ENCODE data around the gene CAD.
"Not testable (repeated sequence)": the region's sequence is repeated elsewhere in the genome, so short reads cannot be mapped to it uniquely, and the experiment has no call there.

The CAD gene

DNA sequence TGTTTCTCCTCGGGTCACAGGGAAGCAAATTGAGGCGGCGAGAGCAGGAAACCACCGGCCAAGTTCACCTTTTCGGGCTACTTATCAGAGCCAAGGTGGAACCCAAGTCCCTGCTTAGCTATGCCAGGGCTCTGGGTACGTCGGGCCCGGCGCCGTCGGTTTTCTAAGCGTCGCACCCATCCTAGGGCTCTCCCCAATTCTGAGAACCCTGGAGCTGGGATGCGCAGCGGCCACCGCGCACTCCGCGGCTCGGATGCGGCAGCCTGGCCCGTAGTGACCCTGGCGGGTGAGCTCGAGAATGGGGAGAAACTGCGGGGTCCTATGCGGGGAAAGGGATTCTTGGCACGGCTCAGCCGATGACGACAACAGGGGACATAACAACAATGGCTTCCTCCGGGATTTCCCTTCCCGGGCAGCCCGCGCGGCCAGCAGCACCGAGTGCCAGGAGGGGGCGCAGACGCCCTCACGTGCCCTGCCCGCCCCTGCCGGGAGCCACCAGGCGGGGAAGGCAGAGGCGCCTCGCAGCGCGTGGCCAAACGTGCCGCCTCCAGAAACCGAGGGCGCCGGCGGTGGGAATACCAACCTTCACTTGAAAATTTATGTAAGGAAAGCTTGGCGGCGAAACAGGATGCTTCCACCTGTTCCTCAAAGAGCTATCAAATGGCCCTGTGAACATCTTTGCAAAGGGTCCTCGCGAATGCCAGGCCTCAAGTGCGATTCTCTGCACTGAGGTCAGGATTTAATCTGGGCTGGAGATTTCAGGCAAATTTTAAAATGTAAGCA, 47.8 kb downstream of the CAD start:
- no peaks in the 10 kb centered on the region for H3K36me3 ChIP-seq (ENCODE audit: control insufficient read depth, insufficient read depth, low read length)
- peaks cover 30% of the 10 kb centered on the region for H3K4me1 ChIP-seq (ENCODE audit: control insufficient read depth, insufficient read depth, low read length)
- H3K9ac ChIP-seq (ENCODE audit: low read length): no peak overlapping the region
- H3K27me3 ChIP-seq (ENCODE audit: control insufficient read depth, insufficient read depth, low read length): peaks cover 69% of the 10 kb centered on the region
- no peaks in the 10 kb centered on the region for H3K9me3 ChIP-seq (ENCODE audit: control insufficient read depth, low read length)
- no peak overlapping the region for H3K4me3 ChIP-seq (ENCODE audit: low read length)

DNA sequence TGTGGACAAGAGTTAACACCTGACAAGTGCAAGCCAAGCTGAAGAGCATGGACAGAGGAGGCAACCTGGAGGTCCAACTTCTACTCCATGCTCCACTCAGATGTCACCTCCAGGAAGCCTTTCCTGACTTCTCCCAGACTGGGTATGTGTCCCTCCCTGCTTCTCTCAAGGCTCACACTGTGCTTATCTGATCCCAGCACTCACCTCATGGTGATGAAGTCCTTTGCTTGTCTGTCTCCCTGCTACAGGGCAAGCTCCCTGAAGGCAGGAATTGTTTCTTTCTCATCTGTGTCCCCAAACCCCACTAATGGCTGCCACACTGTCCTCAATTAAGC, 48.3 kb downstream of the CAD start:
- Histone ChIP-seq H3K36me3 (ENCODE audit: control insufficient read depth, insufficient read depth, low read length) (no peaks in the 10 kb centered on the region), H3K9me3 (ENCODE audit: control insufficient read depth, low read length) (no peaks in the 10 kb centered on the region), H3K27me3 (ENCODE audit: control insufficient read depth, insufficient read depth, low read length) (peaks cover 68% of the 10 kb centered on the region), H3K9ac (ENCODE audit: low read length) (no peak overlapping the region), H3K4me3 (ENCODE audit: low read length) (no peak overlapping the region), H3K4me1 (ENCODE audit: control insufficient read depth, insufficient read depth, low read length) (peaks cover 30% of the 10 kb centered on the region)

GRCh38 chr2:27268296-27268695, 51.1 kb downstream of the CAD start:
- not testable (repeated sequence) for H3K9ac ChIP-seq (ENCODE audit: low read length); H3K36me3 ChIP-seq (ENCODE audit: control insufficient read depth, insufficient read depth, low read length); H3K4me3 ChIP-seq (ENCODE audit: low read length); H3K9me3 ChIP-seq (ENCODE audit: control insufficient read depth, low read length)
- Histone ChIP-seq H3K27me3 (ENCODE audit: control insufficient read depth, insufficient read depth, low read length) (peaks cover 50% of the 10 kb centered on the region), H3K4me1 (ENCODE audit: control insufficient read depth, insufficient read depth, low read length) (peaks cover 19% of the 10 kb centered on the region)

DNA sequence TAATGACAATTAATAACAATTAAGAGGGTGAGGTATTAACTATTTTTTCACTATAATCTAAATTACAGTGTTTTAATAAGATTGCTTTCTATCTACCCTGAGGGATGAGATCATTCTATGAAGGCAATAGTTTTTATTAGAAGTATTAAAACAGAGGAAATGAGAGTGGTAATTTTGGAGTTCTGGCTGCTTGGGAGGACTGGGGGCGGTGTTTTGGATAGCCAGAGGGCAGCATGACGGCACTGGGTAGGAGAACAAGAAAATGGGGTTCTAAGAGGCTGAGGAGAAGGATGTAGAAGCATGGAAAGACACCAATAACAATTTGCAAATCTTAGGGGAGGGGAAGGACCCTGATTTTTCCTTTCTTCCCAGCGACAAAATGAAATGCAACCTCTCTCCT, 53.0 kb downstream of the CAD start:
- H3K9me3 ChIP-seq (ENCODE audit: control insufficient read depth, low read length): no peaks in the 10 kb centered on the region
- H3K36me3 ChIP-seq (ENCODE audit: control insufficient read depth, insufficient read depth, low read length): no peaks in the 10 kb centered on the region
- H3K27me3 ChIP-seq (ENCODE audit: control insufficient read depth, insufficient read depth, low read length): peaks cover 32% of the 10 kb centered on the region
- no peak overlapping the region for H3K4me3 ChIP-seq (ENCODE audit: low read length)
- no peak overlapping the region for H3K9ac ChIP-seq (ENCODE audit: low read length)
- H3K4me1 ChIP-seq (ENCODE audit: control insufficient read depth, insufficient read depth, low read length): peaks cover 1% of the 10 kb centered on the region

DNA sequence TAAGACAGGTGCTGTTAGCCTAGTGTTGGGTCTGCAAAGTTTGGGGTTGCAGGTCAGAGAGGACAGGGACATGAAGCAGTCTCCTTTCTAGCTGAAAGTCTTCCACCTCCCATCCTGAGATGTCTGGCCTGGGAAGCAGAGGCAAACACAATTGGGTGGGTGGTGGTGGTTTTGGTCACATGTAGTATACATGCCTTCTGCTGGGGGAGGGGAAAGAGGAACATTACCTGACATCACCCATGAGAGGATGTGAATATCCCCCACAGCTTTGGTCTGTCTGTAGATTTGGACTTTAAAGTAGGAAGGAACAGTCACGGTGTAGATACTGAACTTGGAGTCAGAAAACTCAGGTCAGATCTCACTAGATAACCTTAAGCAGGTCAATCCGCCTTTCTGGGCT, 53.5 kb downstream of the CAD start:
- H3K27me3 ChIP-seq (ENCODE audit: control insufficient read depth, insufficient read depth, low read length): peaks cover 26% of the 10 kb centered on the region
- no peak overlapping the region for H3K4me3 ChIP-seq (ENCODE audit: low read length)
- no peaks in the 10 kb centered on the region for H3K9me3 ChIP-seq (ENCODE audit: control insufficient read depth, low read length)
- H3K36me3 ChIP-seq (ENCODE audit: control insufficient read depth, insufficient read depth, low read length): no peaks in the 10 kb centered on the region
- H3K4me1 ChIP-seq (ENCODE audit: control insufficient read depth, insufficient read depth, low read length): no peaks in the 10 kb centered on the region
- H3K9ac ChIP-seq (ENCODE audit: low read length): no peak overlapping the region

GRCh38 chr2:27271631-27272340, 54.6 kb downstream of the CAD start:
- no peaks in the 10 kb centered on the region for H3K4me1 ChIP-seq (ENCODE audit: control insufficient read depth, insufficient read depth, low read length)
- H3K36me3 ChIP-seq (ENCODE audit: control insufficient read depth, insufficient read depth, low read length): no peaks in the 10 kb centered on the region
- H3K4me3 ChIP-seq (ENCODE audit: low read length): no peak overlapping the region
- H3K9ac ChIP-seq (ENCODE audit: low read length): no peak overlapping the region
- peaks cover 22% of the 10 kb centered on the region for H3K27me3 ChIP-seq (ENCODE audit: control insufficient read depth, insufficient read depth, low read length)
- H3K9me3 ChIP-seq (ENCODE audit: control insufficient read depth, low read length): no peaks in the 10 kb centered on the region

DNA sequence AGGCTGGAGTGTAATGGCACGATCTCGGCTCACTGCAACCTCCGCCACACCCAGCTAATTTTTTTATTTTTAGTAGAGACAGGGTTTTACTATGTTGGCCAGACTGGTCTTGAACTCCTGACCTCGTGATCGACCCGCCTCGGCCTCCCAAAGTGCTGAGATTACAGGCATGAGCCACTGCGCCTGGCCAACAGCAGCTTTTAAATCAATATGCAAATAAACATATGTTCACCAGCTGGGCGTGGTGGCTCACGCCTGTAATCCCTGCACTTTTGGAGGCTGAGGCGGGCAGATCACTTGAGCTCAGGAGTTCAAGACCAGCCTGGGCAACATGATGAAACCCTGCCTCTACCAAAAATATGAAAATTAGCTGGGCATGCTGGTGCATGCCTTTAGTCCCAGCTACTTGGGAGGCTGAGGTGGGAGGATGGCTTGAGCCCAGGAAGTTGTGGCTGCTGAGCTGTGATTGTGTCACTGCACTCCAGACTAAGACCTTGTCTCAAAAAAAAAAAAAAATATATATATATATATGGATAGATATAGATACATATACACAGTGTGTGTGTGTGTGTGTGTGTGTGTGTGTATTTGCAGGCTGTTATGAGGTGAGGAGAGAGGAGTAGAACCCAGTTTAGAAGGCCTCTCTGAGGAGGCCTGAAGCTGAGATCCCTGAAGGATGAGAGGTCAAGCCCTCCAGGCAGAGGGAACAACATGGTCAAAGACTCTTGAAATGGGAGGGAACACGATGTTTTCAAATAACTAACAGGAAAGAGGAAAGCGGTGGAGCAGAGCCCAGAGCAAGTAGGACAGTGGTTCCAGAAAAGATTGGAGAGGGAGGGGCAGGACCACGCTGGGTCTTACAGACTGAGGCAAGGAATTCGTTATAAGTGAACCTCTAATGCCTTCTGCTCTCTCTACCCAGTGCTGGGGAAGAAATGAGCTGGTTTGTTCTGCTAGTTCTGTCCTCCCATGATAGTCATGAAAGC, 55.7 kb downstream of the CAD start:
- not testable (repeated sequence) for H3K9me3 ChIP-seq (ENCODE audit: control insufficient read depth, low read length); H3K4me1 ChIP-seq (ENCODE audit: control insufficient read depth, insufficient read depth, low read length); H3K9ac ChIP-seq (ENCODE audit: low read length); H3K36me3 ChIP-seq (ENCODE audit: control insufficient read depth, insufficient read depth, low read length); H3K4me3 ChIP-seq (ENCODE audit: low read length)
- H3K27me3 ChIP-seq (ENCODE audit: control insufficient read depth, insufficient read depth, low read length): peaks cover 22% of the 10 kb centered on the region

GRCh38 chr2:27275211-27276150, 58.3 kb downstream of the CAD start, which contains the start of gene DNAJC5G:
Gene DNAJC5G (plus strand): TSS chr2:27275433. CDS start chr2:27276729, 1,296 bp downstream.
- no peaks in the 10 kb centered on the region for H3K9me3 ChIP-seq (ENCODE audit: control insufficient read depth, low read length)
- H3K4me3 ChIP-seq (ENCODE audit: low read length): no peak within 1 kb of the TSS
- H3K9ac ChIP-seq (ENCODE audit: low read length): no peak within 1 kb of the TSS
- H3K27me3 ChIP-seq (ENCODE audit: control insufficient read depth, insufficient read depth, low read length): peaks cover 10% of the 10 kb centered on the region
- no peaks in the 10 kb centered on the region for H3K36me3 ChIP-seq (ENCODE audit: control insufficient read depth, insufficient read depth, low read length)
- H3K4me1 ChIP-seq (ENCODE audit: control insufficient read depth, insufficient read depth, low read length): no peaks in the 10 kb centered on the region

DNA sequence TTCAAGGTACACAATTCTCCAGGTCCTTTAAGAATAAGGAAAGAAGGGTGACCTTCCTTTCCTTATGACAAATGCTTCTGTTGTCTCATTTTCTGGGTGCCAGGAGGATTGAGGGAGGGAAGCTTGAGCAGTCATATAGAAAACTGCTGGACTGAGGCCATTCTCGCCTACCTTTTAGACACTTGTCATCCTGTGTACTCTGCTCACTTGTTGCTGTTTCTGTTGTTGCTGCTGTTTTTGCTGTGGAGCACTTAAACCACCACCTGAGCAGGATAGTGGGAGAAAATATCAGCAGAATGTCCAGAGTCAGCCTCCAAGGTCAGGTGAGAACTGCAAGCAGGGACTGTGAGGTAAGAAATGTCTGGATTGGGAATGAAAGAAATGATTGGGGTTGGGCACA, 60.8 kb downstream of the CAD start:
- Histone ChIP-seq H3K9ac (ENCODE audit: low read length) (no peak overlapping the region), H3K36me3 (ENCODE audit: control insufficient read depth, insufficient read depth, low read length) (no peaks in the 10 kb centered on the region), H3K9me3 (ENCODE audit: control insufficient read depth, low read length) (no peaks in the 10 kb centered on the region), H3K4me1 (ENCODE audit: control insufficient read depth, insufficient read depth, low read length) (no peaks in the 10 kb centered on the region), H3K4me3 (ENCODE audit: low read length) (no peak overlapping the region), H3K27me3 (ENCODE audit: control insufficient read depth, insufficient read depth, low read length) (peaks cover 6% of the 10 kb centered on the region)

GRCh38 chr2:27280826-27281225, 63.7 kb downstream of the CAD start:
- Histone ChIP-seq H3K4me1 (ENCODE audit: control insufficient read depth, insufficient read depth, low read length) (no peaks in the 10 kb centered on the region), H3K27me3 (ENCODE audit: control insufficient read depth, insufficient read depth, low read length) (peaks cover 6% of the 10 kb centered on the region), H3K9me3 (ENCODE audit: control insufficient read depth, low read length) (no peaks in the 10 kb centered on the region), H3K4me3 (ENCODE audit: low read length) (no peak overlapping the region), H3K36me3 (ENCODE audit: control insufficient read depth, insufficient read depth, low read length) (no peaks in the 10 kb centered on the region), H3K9ac (ENCODE audit: low read length) (no peak overlapping the region)

DNA sequence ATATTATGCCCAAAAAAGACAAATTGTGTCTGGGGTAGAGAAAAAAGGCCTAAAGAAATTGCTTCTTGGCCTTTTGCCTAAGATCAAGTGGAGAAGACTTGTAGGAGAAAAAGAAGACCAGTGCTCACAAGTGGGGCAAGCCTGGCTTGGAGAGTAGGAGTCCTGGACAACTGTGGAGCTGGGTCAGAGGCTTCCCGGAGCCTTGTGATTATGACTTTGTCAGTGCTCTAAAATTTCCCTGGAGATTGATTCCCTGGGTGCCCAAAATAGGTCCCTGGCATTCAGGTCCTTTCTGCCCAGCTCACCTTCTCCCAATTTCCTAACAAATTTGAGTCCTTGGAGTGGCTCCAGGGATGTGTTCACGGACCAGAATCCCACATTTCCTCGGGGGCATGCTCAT, 64.3 kb downstream of the CAD start:
- H3K27me3 ChIP-seq (ENCODE audit: control insufficient read depth, insufficient read depth, low read length): peaks cover 6% of the 10 kb centered on the region
- H3K9ac ChIP-seq (ENCODE audit: low read length): no peak overlapping the region
- no peaks in the 10 kb centered on the region for H3K4me1 ChIP-seq (ENCODE audit: control insufficient read depth, insufficient read depth, low read length)
- H3K9me3 ChIP-seq (ENCODE audit: control insufficient read depth, low read length): no peaks in the 10 kb centered on the region
- no peak overlapping the region for H3K4me3 ChIP-seq (ENCODE audit: low read length)
- H3K36me3 ChIP-seq (ENCODE audit: control insufficient read depth, insufficient read depth, low read length): no peaks in the 10 kb centered on the region
